DOHH2 (cell line): ENCODE data around the gene JUNB.

ENCODE experiments used
- CTCF ChIP-seq: fragments of 200-600 bp; sonication (generic); IDR thresholded peaks from one replicate; pipeline ENCODE4 v1.5.1; 2014; ENCODE audit warnings: antibody characterized with exemption, mild to moderate bottlenecking, low read depth, low read length; ENCODE audit not compliant: poor library complexity, severe bottlenecking
- EZH2phosphoT487 ChIP-seq: fragments of 200-600 bp; sonication (generic); IDR thresholded peaks from 2 replicates; pipeline ENCODE4 v1.6.1; 2017; ENCODE audit warnings: borderline replicate concordance, mild to moderate bottlenecking, antibody characterized with exemption, low read length, moderate library complexity, mixed read lengths

- TF ChIP-seq CTCF (no peak), EZH2phosphoT487 (no peak)
These were observed 20.4 kb upstream of the JUNB start for GRCh38 chr19:12770922-12771321.
